BE2C (cell line): Measurements from ENCODE around the gene GNAO1.

Source experiments
- DNase-seq: peaks from one replicate; pipeline ENCODE4 v3.0.0-alpha.2; 2020
- H3K27me3 ChIP-seq: fragments of 250-450 bp; sonication (Bioruptor Pico); 2 replicates; pipeline ENCODE4 v1.5.1; 2020; ENCODE audit warnings: mild to moderate bottlenecking
- H3K36me3 ChIP-seq: fragments of 250-450 bp; sonication (Bioruptor Pico); 2 replicates; pipeline ENCODE4 v1.5.1; 2020; ENCODE audit warnings: mild to moderate bottlenecking
- H3K4me1 ChIP-seq: fragments of 250-450 bp; sonication (Bioruptor Pico); 2 replicates; pipeline ENCODE4 v1.5.1; 2020
- H3K4me3 ChIP-seq: 2 replicates; pipeline ENCODE4 v1.5.1; 2011; ENCODE audit warnings: low read depth, low read length
- H3K9me3 ChIP-seq: fragments of 250-450 bp; sonication (Bioruptor Pico); 2 replicates; pipeline ENCODE4 v1.5.1; 2020
- CTCF ChIP-seq: IDR thresholded peaks from 2 replicates; pipeline ENCODE4 v1.5.1; 2012; ENCODE audit warnings: mild to moderate bottlenecking, low read depth, low read length

The GNAO1 gene

DNA sequence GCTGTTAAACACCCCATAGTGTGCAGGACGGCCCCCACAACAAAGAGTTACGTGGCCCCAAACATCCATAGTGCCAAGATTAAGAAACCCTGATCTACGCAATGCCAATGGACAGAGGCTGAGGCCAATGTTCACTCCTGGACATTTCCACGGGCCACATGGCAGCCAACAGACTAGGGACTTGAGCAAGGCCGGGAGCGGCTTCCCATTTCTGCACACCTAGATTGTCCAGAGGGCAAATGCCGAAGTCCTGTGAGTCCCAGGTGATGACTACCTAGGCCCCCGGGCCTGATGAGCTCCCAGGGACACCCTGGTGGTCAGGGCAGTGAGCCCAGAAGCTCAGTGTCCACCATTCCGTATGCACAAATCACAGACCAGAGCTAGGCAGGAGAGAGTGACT lies 138.6 kb downstream of the GNAO1 start:
- Histone ChIP-seq H3K4me3 (no peak overlapping the region), H3K4me1 (no peaks in the 10 kb centered on the region), H3K36me3 (peaks cover 78% of the 10 kb centered on the region), H3K27me3 (no peaks in the 10 kb centered on the region), H3K9me3 (no peaks in the 10 kb centered on the region)
- no peak for DNase-seq
- no peak for TF ChIP-seq CTCF

- TF ChIP-seq CTCF = no peak
Observed at GRCh38 chr16:56330476-56330875, 139.2 kb downstream of the GNAO1 start.

GRCh38 chr16:56331399-56331798 lies 140.1 kb downstream of the GNAO1 start:
- H3K27me3 ChIP-seq = no peaks in the 10 kb centered on the region
- no peaks in the 10 kb centered on the region for H3K9me3 ChIP-seq
- no peak for DNase-seq
- H3K4me3 ChIP-seq = no peak overlapping the region
- H3K36me3 ChIP-seq = peaks cover 83% of the 10 kb centered on the region
- TF ChIP-seq CTCF = no peak
- H3K4me1 ChIP-seq = no peaks in the 10 kb centered on the region

More at GRCh38 chr16:56330476-56330875, 139.2 kb downstream of the GNAO1 start:
- Histone ChIP-seq H3K9me3 (no peaks in the 10 kb centered on the region), H3K4me3 (no peak overlapping the region), H3K4me1 (no peaks in the 10 kb centered on the region), H3K36me3 (peaks cover 78% of the 10 kb centered on the region), H3K27me3 (no peaks in the 10 kb centered on the region)
- no peak for DNase-seq

DNA sequence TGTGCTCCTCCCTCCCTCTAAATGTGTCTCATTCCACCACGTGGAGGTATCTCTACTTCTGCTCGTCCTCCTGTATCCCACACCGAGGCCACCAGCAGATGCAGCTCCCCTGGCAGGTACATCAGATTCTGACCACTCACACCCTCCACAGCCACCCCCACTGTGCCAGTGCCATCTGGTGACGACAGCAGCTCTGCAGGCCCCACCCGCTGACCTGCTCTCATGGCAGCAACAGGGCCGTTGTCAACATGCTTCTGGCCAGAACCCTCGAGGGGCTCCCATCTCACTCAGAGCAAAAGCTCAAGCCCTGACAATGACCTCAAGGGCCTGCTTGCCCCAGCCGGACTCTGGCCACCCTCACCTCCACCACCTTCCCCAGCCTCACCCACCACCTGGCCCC lies 140.6 kb downstream of the GNAO1 start:
- peaks cover 88% of the 10 kb centered on the region for H3K36me3 ChIP-seq
- H3K27me3 ChIP-seq = no peaks in the 10 kb centered on the region
- no peaks in the 10 kb centered on the region for H3K4me1 ChIP-seq
- H3K9me3 ChIP-seq = no peaks in the 10 kb centered on the region
- DNase-seq = no peak
- no peak overlapping the region for H3K4me3 ChIP-seq
- no peak for TF ChIP-seq CTCF

GRCh38 chr16:56332464-56333079 lies 141.3 kb downstream of the GNAO1 start:
- H3K36me3 ChIP-seq = peaks cover 91% of the 10 kb centered on the region
- no peak for TF ChIP-seq CTCF
- H3K4me3 ChIP-seq = no peak overlapping the region
- DNase-seq = no peak
- no peaks in the 10 kb centered on the region for H3K27me3 ChIP-seq
- H3K9me3 ChIP-seq = no peaks in the 10 kb centered on the region
- no peaks in the 10 kb centered on the region for H3K4me1 ChIP-seq

- TF ChIP-seq CTCF = no peak
- H3K36me3 ChIP-seq = peaks cover 92% of the 10 kb centered on the region
- H3K4me1 ChIP-seq = no peaks in the 10 kb centered on the region
- no peak overlapping the region for H3K4me3 ChIP-seq
- H3K27me3 ChIP-seq = no peaks in the 10 kb centered on the region
- H3K9me3 ChIP-seq = no peaks in the 10 kb centered on the region
- no peak for DNase-seq
Observed at GRCh38 chr16:56334761-56335160, 143.5 kb downstream of the GNAO1 start.
